Ascending aorta (tissue), 2 donors: Measurements from ENCODE around the gene NUP160. TPM values are rescaled to one million over a fixed set of nuclear protein-coding genes. Genes with fewer than 3 reads are reported as not detected.
"Not testable (repeated sequence)": the region's sequence is repeated elsewhere in the genome, so short reads cannot be mapped to it uniquely, and the experiment has no call there.

ENCODE experiments used
- DNase-seq, 2 donors: peaks; one replicate each; pipeline ENCODE4 v3.0.0-alpha.2; 2019; ENCODE audit warnings: low spot score in 2 of 2
- H3K27ac ChIP-seq, 2 donors: fragments of 200-600 bp; sonication (generic); one replicate each; pipeline ENCODE4 v1.5.1; 2016 to 2017; ENCODE audit warnings: mild to moderate bottlenecking in 1 of 2
- H3K27me3 ChIP-seq: fragments of 200-600 bp; sonication (generic); one replicate; pipeline ENCODE4 v1.5.1; 2017
- H3K36me3 ChIP-seq, 2 donors: fragments of 200-600 bp; sonication (generic); one replicate each; pipeline ENCODE4 v1.5.1; 2016
- H3K4me1 ChIP-seq, 2 donors: fragments of 200-600 bp; sonication (generic); one replicate each; pipeline ENCODE4 v1.5.1; 2016 to 2017; ENCODE audit warnings: mild to moderate bottlenecking in 1 of 2
- H3K4me3 ChIP-seq, 2 donors: fragments of 200-600 bp; sonication (generic); one replicate each; pipeline ENCODE4 v1.5.1; 2016 to 2017; ENCODE audit warnings: mild to moderate bottlenecking in 1 of 2
- H3K9me3 ChIP-seq, 2 donors: fragments of 200-600 bp; sonication (generic); one replicate each; pipeline ENCODE4 v1.5.1; 2016
- intact Hi-C: fragments of 100-400 bp; cut with DNase I; formaldehyde crosslinking; loops from one replicate; pipeline ENCODE4 v1.15.1; 2023
- total RNA-seq: library from RNA; depleted of rRNA; stranded (reverse); fragments of >200 nt; gene quantifications from one replicate; pipeline ENCODE4 v1.1.0, GENCODE V29; 2016
- TF ChIP-seq, protein P1 (sequence below), 3 experiments: fragments of 200-600 bp in 2 of 3; fragments of 450-650 bp in 1 of 3; sonication (generic) in 2 of 3; IDR thresholded peaks; one replicate each; pipeline ENCODE4 v1.5.1; 2016 to 2019; ENCODE audit warnings: antibody characterized with exemption in 3 of 3, mild to moderate bottlenecking in 1 of 3, moderate library complexity in 1 of 3

The NUP160 gene
- total RNA-seq, 1 donor from 2014 or later, result 14.0 TPM

DNA sequence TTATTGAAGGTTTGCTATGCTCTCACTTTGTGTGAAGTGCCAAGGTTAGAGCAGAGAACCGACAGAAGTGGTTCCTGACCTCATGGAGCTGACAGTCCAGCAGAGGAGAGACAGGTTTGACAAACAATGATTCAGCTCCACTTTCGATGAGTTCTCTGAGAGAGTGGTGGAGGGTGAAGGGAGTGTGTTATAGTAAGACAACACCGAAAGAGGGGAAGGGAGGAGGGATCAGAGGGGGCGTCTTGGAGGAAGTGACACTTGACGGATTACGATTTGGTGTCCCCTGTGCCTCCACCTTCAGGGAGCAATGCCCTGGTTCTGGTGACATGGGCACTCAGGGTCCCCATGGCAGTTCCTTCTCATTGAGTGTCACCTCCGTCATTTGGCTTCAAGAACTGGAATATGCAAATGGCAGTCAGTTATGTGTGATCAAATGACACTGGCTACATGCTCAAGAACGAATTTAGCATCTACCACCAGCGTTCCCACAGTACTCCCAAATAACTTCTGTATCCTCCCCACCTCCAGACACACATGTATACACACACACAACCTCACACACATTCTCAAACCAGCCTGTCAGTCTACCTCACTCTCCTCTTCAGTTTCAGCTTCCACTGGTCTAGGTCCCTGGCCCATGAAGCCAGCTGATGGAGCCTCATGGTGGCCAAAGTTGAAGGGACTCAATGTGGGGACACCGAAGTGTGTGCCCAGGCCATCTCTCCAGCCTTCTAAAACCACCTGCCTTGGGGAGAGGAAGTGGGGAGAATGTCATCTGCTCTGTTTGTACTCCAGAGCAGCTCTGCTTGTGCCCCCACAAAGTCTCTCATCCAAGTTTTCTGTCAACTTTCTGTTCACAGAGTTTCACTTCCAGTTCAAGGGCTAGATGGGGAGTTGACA, 31.4 kb upstream of the NUP160 start:
- H3K27ac ChIP-seq, result no peak overlapping the region
- no peak for DNase-seq
- H3K4me1 ChIP-seq, result no peaks in the 10 kb centered on the region
- intact Hi-C loops, result no loop called here
- TF ChIP-seq, protein P1, sequence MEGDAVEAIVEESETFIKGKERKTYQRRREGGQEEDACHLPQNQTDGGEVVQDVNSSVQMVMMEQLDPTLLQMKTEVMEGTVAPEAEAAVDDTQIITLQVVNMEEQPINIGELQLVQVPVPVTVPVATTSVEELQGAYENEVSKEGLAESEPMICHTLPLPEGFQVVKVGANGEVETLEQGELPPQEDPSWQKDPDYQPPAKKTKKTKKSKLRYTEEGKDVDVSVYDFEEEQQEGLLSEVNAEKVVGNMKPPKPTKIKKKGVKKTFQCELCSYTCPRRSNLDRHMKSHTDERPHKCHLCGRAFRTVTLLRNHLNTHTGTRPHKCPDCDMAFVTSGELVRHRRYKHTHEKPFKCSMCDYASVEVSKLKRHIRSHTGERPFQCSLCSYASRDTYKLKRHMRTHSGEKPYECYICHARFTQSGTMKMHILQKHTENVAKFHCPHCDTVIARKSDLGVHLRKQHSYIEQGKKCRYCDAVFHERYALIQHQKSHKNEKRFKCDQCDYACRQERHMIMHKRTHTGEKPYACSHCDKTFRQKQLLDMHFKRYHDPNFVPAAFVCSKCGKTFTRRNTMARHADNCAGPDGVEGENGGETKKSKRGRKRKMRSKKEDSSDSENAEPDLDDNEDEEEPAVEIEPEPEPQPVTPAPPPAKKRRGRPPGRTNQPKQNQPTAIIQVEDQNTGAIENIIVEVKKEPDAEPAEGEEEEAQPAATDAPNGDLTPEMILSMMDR (IDR thresholded peaks at IDR 0.05), result no peak
- no peak overlapping the region for H3K4me3 ChIP-seq
- H3K27me3 ChIP-seq, result no peaks in the 10 kb centered on the region
- H3K36me3 ChIP-seq, result no peaks in the 10 kb centered on the region
- peaks cover 0 to 15% of the 10 kb centered on the region in 2 donors for H3K9me3 ChIP-seq

DNA sequence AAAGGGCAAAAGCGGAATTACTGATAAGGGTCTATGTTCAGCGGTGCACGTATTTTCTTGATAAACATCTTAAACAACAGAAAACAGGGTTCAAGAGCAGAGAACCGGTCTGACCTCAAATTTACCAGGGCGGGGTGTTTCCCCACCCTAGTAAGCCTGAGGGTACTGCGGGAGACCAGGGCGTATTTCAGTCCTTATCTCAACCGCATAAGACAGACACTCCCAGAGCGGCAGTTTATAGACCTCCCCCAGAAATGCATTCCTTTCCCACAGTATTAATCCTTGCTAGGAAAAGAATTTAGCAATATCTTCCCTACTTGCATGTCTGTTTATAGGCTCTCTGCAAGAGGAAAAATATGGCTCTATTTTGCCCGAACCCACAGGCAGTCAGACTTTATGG, 27.7 kb upstream of the NUP160 start:
- H3K27ac ChIP-seq, DNase-seq, H3K27me3 ChIP-seq, H3K36me3 ChIP-seq, intact Hi-C loops, H3K4me1 ChIP-seq, H3K4me3 ChIP-seq: not testable (repeated sequence)
- peaks cover 0 to 15% of the 10 kb centered on the region in 2 donors for H3K9me3 ChIP-seq

DNA sequence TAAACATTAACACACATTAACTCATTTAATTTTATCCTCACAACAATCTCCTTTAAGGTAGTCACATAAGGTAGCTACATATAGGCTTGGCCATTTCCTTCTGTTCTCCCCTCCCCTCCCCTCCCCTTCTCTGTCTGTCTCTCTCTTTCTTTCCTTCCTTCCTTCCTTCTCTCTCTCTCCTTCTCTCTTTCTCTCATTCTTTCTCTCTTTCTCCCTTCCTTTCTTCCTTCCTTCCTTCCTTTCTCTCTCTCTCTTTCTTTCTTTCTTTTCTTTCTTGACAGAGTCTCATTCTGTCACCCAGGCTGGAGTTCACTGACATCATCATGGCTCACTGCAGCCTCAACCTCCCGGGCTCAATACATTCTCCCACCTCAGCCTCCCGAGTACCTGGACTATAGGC, 22.3 kb upstream of the NUP160 start:
- H3K27ac ChIP-seq, result no peak overlapping the region
- peaks cover 0 to 2% of the 10 kb centered on the region in 2 donors for H3K4me1 ChIP-seq
- H3K36me3 ChIP-seq, result no peaks in the 10 kb centered on the region
- intact Hi-C loops, result no loop called here
- no peaks in the 10 kb centered on the region for H3K27me3 ChIP-seq
- no peak for DNase-seq
- H3K9me3 ChIP-seq, result peaks cover 0 to 4% of the 10 kb centered on the region in 2 donors
- TF ChIP-seq, protein P1 (IDR thresholded peaks at IDR 0.05), result no peak
- no peak overlapping the region for H3K4me3 ChIP-seq

DNA sequence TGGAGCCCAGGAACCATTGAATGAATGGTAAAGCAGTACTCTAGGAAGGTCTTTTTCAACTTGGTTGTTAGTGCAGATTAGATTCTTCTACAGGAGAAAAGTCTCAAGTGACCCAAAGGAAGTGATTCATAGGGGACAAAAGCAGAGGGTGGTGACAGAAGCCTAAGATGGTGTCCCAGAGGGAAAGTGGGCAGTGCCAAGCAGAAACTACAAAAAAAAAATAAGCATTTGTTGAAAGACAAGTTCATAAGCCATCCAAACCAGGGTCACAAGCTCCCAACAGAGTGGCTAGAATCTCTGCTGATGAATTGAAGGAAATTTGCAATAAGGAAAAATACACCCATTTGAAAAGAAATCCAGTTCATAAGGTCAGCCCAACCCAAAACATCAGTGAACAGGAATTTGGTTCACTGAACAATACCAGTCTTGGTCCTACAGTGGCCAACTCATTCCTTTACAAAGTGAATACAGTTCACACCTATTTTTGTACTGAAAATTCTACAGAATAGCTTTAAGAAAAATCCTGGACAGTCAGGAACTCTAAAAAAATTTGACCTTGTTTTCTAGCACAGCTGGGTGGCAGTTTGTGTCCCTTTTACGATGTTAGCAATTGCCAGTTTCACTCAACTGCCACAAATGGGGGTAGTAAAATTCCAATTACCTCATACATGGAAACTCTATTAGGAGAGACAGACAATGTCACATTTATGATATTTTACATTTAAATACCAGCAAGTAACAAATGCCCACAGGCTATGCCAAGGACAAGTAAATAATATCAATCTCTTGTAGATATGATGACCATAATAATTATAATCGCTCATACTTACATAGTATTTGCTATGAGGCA, 21.6 kb upstream of the NUP160 start:
- Histone ChIP-seq H3K27ac (no peak overlapping the region), H3K27me3 (no peaks in the 10 kb centered on the region), H3K9me3 (no peaks in the 10 kb centered on the region), H3K4me3 (no peak overlapping the region), H3K36me3 (no peaks in the 10 kb centered on the region), H3K4me1 (peaks cover 0 to 2% of the 10 kb centered on the region in 2 donors)
- intact Hi-C loops, result no loop called here
- DNase-seq, result no peak
- TF ChIP-seq, protein P1 (IDR thresholded peaks at IDR 0.05), result no peak

DNA sequence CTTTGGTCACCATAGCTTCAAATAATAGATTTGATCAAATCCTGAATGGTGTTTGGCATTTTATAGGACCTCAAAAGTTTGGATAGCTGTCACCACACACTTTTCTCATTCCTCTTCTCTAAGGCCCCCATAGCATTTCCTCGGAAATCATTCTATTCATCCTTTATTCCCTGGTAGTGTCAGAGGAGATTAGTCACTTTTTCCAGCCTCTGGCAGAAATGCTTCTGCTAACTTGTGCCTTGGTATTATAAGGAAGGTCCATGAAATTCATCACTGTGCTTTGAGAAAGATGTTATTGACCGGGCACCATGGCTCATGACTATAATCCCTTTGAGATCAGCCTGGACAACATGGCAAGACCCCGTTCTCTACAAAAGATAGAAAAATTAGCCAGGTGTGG, 19.7 kb upstream of the NUP160 start:
- Histone ChIP-seq H3K27me3 (no peaks in the 10 kb centered on the region), H3K4me1 (peaks cover 0 to 9% of the 10 kb centered on the region in 2 donors), H3K9me3 (no peaks in the 10 kb centered on the region), H3K36me3 (no peaks in the 10 kb centered on the region), H3K4me3 (no peak overlapping the region), H3K27ac (no peak overlapping the region)
- no peak for DNase-seq
- TF ChIP-seq, protein P1 (IDR thresholded peaks at IDR 0.05), result no peak
- intact Hi-C loops, result no loop called here

DNA sequence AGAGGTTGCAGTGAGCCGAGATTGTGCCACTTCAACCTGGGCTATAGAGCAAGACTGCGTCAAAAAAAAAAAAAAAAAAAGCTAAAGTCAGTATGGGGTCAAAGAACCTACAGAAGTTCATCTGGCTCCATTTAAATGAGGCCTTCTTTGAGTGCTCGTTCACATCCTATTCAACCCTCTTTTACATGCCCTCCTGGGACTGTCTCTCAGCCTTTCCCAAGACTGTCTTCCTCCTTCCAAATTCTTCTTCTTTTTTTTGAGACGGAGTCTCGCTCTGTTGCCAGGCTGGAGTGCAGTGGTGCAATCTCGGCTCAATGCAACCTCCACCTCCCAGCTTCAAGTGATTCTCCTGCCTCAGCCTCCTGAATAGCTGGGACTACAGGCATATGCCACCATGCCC, 18.7 kb upstream of the NUP160 start:
- H3K9me3 ChIP-seq, H3K36me3 ChIP-seq, DNase-seq, H3K27ac ChIP-seq, H3K4me3 ChIP-seq, intact Hi-C loops, H3K4me1 ChIP-seq, H3K27me3 ChIP-seq: not testable (repeated sequence)
